GM19452 (cell line): Measurements from ENCODE around the gene GABBR2.

Source experiments
- ATAC-seq: cut with Tn5 transposase; IDR thresholded peaks from one replicate; pipeline ENCODE4 v1.9.1; 2021; ENCODE audit not compliant: unreplicated experiment

Gene GABBR2

GRCh38 chr9:98721643-98722042 is 12.9 kb upstream of the GABBR2 start:
- ATAC-seq = no peak

GRCh38 chr9:98720402-98720801 is 11.7 kb upstream of the GABBR2 start:
- no peak for ATAC-seq

GRCh38 chr9:98719055-98719454 is 10.3 kb upstream of the GABBR2 start:
- ATAC-seq = no peak

GRCh38 chr9:98714833-98715232 is 6.1 kb upstream of the GABBR2 start:
- ATAC-seq = no peak

GRCh38 chr9:98712987-98713386 is 4.3 kb upstream of the GABBR2 start:
- ATAC-seq = no peak

- ATAC-seq = no peak
These were observed 1.5 kb upstream of the GABBR2 start for GRCh38 chr9:98709968-98710965.

GRCh38 chr9:98708103-98708932 is 417 bp downstream of the GABBR2 start:
- ATAC-seq = no peak

- no peak for ATAC-seq
These were observed 1.3 kb downstream of the GABBR2 start for GRCh38 chr9:98707166-98708102.

- ATAC-seq = no peak
These were observed 2.0 kb downstream of the GABBR2 start for GRCh38 chr9:98706651-98707165.

- ATAC-seq = no peak
These were observed 5.8 kb downstream of the GABBR2 start for GRCh38 chr9:98702835-98703380.

GRCh38 chr9:98702340-98702739 is 6.4 kb downstream of the GABBR2 start:
- ATAC-seq = no peak

- no peak for ATAC-seq
These were observed 7.2 kb downstream of the GABBR2 start for GRCh38 chr9:98701576-98701975.

- ATAC-seq = no peak
These were observed 7.9 kb downstream of the GABBR2 start for GRCh38 chr9:98700801-98701200.

GRCh38 chr9:98698856-98699255 is 9.9 kb downstream of the GABBR2 start:
- no peak for ATAC-seq

- no peak for ATAC-seq
These were observed 13.8 kb downstream of the GABBR2 start for GRCh38 chr9:98694943-98695342.

- no peak for ATAC-seq
These were observed 16.3 kb downstream of the GABBR2 start for GRCh38 chr9:98692392-98692791.

- no peak for ATAC-seq
These were observed 16.8 kb downstream of the GABBR2 start for GRCh38 chr9:98691890-98692289.

- no peak for ATAC-seq
These were observed 18.0 kb downstream of the GABBR2 start for GRCh38 chr9:98690686-98691085.

- no peak for ATAC-seq
These were observed 19.8 kb downstream of the GABBR2 start for GRCh38 chr9:98688710-98689495.
